Measurements from ENCODE around the gene ATP10A. TPM values are rescaled to one million over a fixed set of nuclear protein-coding genes. Genes with fewer than 3 reads are reported as not detected.
"Not testable (repeated sequence)": the region's sequence is repeated elsewhere in the genome, so short reads cannot be mapped to it uniquely, and the experiment has no call there.

The ATP10A gene
- polyA plus RNA-seq, 1 donor (not counting 4 experiments of a cell fraction or from before 2014, with no cell fraction given): not detected

GRCh38 chr15:25640381-25640780 is 222.7 kb downstream of the ATP10A start:
- no peaks in the 10 kb centered on the region for H3K9me1 ChIP-seq (ENCODE audit: control insufficient read depth, extremely low read depth, insufficient read depth, low read length)
- H3K27me3 ChIP-seq (ENCODE audit: control insufficient read depth, extremely low read depth, insufficient read depth, low read length): no peaks in the 10 kb centered on the region
- DNase-seq (ENCODE audit: low read depth, low spot score) (no peak), FAIRE-seq (no peak)
- H3K4me2 ChIP-seq (ENCODE audit: control insufficient read depth, extremely low read depth, insufficient read depth, low read depth, low read length): no peak overlapping the region
- no peaks in the 10 kb centered on the region for H4K20me1 ChIP-seq (ENCODE audit: control insufficient read depth, extremely low read depth, insufficient read depth, low read length)
- no peaks in the 10 kb centered on the region for H3K79me2 ChIP-seq (ENCODE audit: control insufficient read depth, insufficient read depth, low read length)
- no peak overlapping the region for H3K27ac ChIP-seq (ENCODE audit: control insufficient read depth, insufficient read depth, low read length)
- no peaks in the 10 kb centered on the region for H3K9me3 ChIP-seq (ENCODE audit: control insufficient read depth, low read depth, low read length)
- H3K4me3 ChIP-seq (ENCODE audit: control insufficient read depth in 2 of 3, extremely low read depth in 1 of 3, insufficient read depth in 2 of 3, low read depth in 1 of 3, low read length in 3 of 3): no peak overlapping the region
- no peaks in the 10 kb centered on the region for H3K36me3 ChIP-seq (ENCODE audit: control insufficient read depth in 2 of 2, extremely low read depth in 1 of 2, insufficient read depth in 2 of 2, low read length in 2 of 2)
- H2AFZ ChIP-seq (ENCODE audit: control insufficient read depth, low read length): no peak overlapping the region
- no peak overlapping the region for H3K9ac ChIP-seq (ENCODE audit: control insufficient read depth, extremely low read depth, insufficient read depth, low read length)
- no peaks in the 10 kb centered on the region for H3K4me1 ChIP-seq (ENCODE audit: control insufficient read depth, extremely low read depth, insufficient read depth, low read length)
- dilution Hi-C loops (cut with MboI; ENCODE audit: extremely low pct_ligation_motif_present, low sequenced_read_pairs): no loop called here
- TF ChIP-seq EZH2 (IDR thresholded peaks at IDR 0.05; ENCODE audit: low read length) (no peak), CTCF (optimal IDR thresholded peaks at IDR 0.05 in 1 of 3, IDR thresholded peaks at IDR 0.05 in 1 of 3, conservative IDR thresholded peaks at IDR 0.05 in 1 of 3; ENCODE audit: extremely low read depth in 1 of 3, insufficient read depth in 2 of 3, low read length in 3 of 3) (no peak)

GRCh38 chr15:25636486-25636885 is 226.6 kb downstream of the ATP10A start:
- H3K4me2 ChIP-seq (ENCODE audit: control insufficient read depth, extremely low read depth, insufficient read depth, low read depth, low read length); H3K79me2 ChIP-seq (ENCODE audit: control insufficient read depth, insufficient read depth, low read length); DNase-seq (ENCODE audit: low read depth, low spot score); H3K27ac ChIP-seq (ENCODE audit: control insufficient read depth, insufficient read depth, low read length); H3K9me3 ChIP-seq (ENCODE audit: control insufficient read depth, low read depth, low read length); H3K36me3 ChIP-seq (ENCODE audit: control insufficient read depth in 2 of 2, extremely low read depth in 1 of 2, insufficient read depth in 2 of 2, low read length in 2 of 2); H3K4me1 ChIP-seq (ENCODE audit: control insufficient read depth, extremely low read depth, insufficient read depth, low read length); FAIRE-seq; H2AFZ ChIP-seq (ENCODE audit: control insufficient read depth, low read length); H4K20me1 ChIP-seq (ENCODE audit: control insufficient read depth, extremely low read depth, insufficient read depth, low read length); H3K9me1 ChIP-seq (ENCODE audit: control insufficient read depth, extremely low read depth, insufficient read depth, low read length); H3K4me3 ChIP-seq (ENCODE audit: control insufficient read depth in 2 of 3, extremely low read depth in 1 of 3, insufficient read depth in 2 of 3, low read depth in 1 of 3, low read length in 3 of 3); H3K27me3 ChIP-seq (ENCODE audit: control insufficient read depth, extremely low read depth, insufficient read depth, low read length); H3K9ac ChIP-seq (ENCODE audit: control insufficient read depth, extremely low read depth, insufficient read depth, low read length); dilution Hi-C loops (cut with MboI; ENCODE audit: extremely low pct_ligation_motif_present, low sequenced_read_pairs): not testable (repeated sequence)

- H3K9me3 ChIP-seq (ENCODE audit: control insufficient read depth, low read depth, low read length): peaks cover 4% of the 10 kb centered on the region
- no peaks in the 10 kb centered on the region for H4K20me1 ChIP-seq (ENCODE audit: control insufficient read depth, extremely low read depth, insufficient read depth, low read length)
- DNase-seq (ENCODE audit: low read depth, low spot score): no peak
- no peak overlapping the region for H3K4me3 ChIP-seq (ENCODE audit: control insufficient read depth in 2 of 3, extremely low read depth in 1 of 3, insufficient read depth in 2 of 3, low read depth in 1 of 3, low read length in 3 of 3)
- TF ChIP-seq CTCF (optimal IDR thresholded peaks at IDR 0.05 in 1 of 3, IDR thresholded peaks at IDR 0.05 in 1 of 3, conservative IDR thresholded peaks at IDR 0.05 in 1 of 3; ENCODE audit: extremely low read depth in 1 of 3, insufficient read depth in 2 of 3, low read length in 3 of 3) (no peak), EZH2 (IDR thresholded peaks at IDR 0.05; ENCODE audit: low read length) (no peak)
- H3K27ac ChIP-seq (ENCODE audit: control insufficient read depth, insufficient read depth, low read length): no peak overlapping the region
- H2AFZ ChIP-seq (ENCODE audit: control insufficient read depth, low read length): no peak overlapping the region
- H3K9ac ChIP-seq (ENCODE audit: control insufficient read depth, extremely low read depth, insufficient read depth, low read length): no peak overlapping the region
- no peaks in the 10 kb centered on the region for H3K4me1 ChIP-seq (ENCODE audit: control insufficient read depth, extremely low read depth, insufficient read depth, low read length)
- H3K27me3 ChIP-seq (ENCODE audit: control insufficient read depth, extremely low read depth, insufficient read depth, low read length): no peaks in the 10 kb centered on the region
- H3K9me1 ChIP-seq (ENCODE audit: control insufficient read depth, extremely low read depth, insufficient read depth, low read length): no peaks in the 10 kb centered on the region
- dilution Hi-C loops (cut with MboI; ENCODE audit: extremely low pct_ligation_motif_present, low sequenced_read_pairs): no loop called here
- H3K36me3 ChIP-seq (ENCODE audit: control insufficient read depth in 2 of 2, extremely low read depth in 1 of 2, insufficient read depth in 2 of 2, low read length in 2 of 2): no peaks in the 10 kb centered on the region
- no peak for FAIRE-seq
- no peaks in the 10 kb centered on the region for H3K79me2 ChIP-seq (ENCODE audit: control insufficient read depth, insufficient read depth, low read length)
- H3K4me2 ChIP-seq (ENCODE audit: control insufficient read depth, extremely low read depth, insufficient read depth, low read depth, low read length): no peak overlapping the region
These were observed 227.9 kb downstream of the ATP10A start for GRCh38 chr15:25635191-25635590.
